Measurements from ENCODE around the gene FTL. TPM values are rescaled to one million over a fixed set of nuclear protein-coding genes. Genes with fewer than 3 reads are reported as not detected.

The FTL gene
- total RNA-seq, 1 experiment from 2014 or later, result 1,245 TPM

DNA sequence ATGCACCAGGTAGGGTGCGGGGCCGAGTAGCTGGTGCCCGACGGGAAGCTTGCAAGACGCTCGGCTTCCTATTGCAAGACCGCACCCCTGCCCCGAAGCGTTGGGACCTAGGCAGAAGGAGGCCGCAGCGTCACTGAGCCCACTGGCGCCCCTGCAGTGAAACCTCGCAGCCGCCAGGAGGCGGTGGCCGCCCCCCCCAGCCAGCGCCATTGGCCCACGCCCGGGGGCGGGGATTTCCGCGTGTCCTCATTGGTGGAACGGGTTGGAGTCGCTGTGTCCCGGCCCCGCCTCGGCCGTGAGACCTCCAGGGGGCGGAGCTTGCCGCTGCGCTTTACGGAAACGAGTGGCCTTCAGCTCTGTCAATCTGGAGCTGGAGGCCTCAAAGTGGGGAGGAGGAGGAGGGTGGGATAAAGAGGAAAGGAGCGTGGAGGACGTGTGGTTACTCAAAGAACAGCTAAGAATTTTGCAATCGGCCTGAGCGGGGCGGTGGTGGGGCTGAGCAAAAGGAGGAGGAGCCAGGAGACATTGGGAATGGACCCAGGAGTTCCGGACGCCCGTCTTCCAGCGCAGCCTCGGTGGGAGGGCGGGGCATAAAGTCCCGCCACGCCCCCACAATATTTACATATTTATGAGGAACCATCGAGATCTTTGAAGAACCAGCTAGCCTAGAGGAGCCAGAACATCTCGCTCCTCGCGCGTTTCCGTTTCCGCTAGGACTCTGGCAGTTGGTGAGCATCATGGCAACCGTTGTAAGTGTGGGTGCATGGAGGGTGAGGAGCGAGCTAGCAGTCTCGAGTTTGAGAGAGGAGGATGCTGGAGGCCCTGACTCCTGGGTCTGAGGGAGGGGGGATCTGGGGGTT is 28.3 kb downstream of the FTL start, which contains the start of the genes GYS1 and RUVBL2:
GYS1 (minus strand) TSS at position 135 of the 860 bp plus-strand sequence. CDS start 197 bp downstream, outside the sequence.
RUVBL2 (plus strand) TSS at position 713 of the 860 bp plus-strand sequence; CDS start at position 738, 25 bp downstream.
- Mint-ChIP-seq H3K4me3 (peak within 1 kb of the TSS; percentile 93 to 95), H3K36me3 (ENCODE audit: insufficient read depth in 1 of 3, low read depth in 3 of 3) (peaks cover 11 to 24% (median 23%) of the 10 kb centered on the region in 3 experiments; a peak in 6 of 7 replicates), H3K27me3 (ENCODE audit: low read depth) (no peaks in the 10 kb centered on the region), H3K9me3 (no peaks in the 10 kb centered on the region), H3K27ac (peak within 1 kb of the TSS; percentile 95 to 99 (median 98)), H3K4me1 (peaks cover 31 to 35% of the 10 kb centered on the region in 2 experiments)
- Histone ChIP-seq H3K79me2 (ENCODE audit: insufficient read depth, low read length) (peaks cover 9% of the 10 kb centered on the region; the same call in 1 of the 2 replicates), H2AFZ (ENCODE audit: low read length) (no peak within 1 kb of the TSS), H3T11ph (ENCODE audit: low read length) (no peak within 1 kb of the TSS), H2BK5ac (ENCODE audit: insufficient read length, low read length) (no peak within 1 kb of the TSS), H3K27me3 (ENCODE audit: insufficient read depth, low read length) (no peaks in the 10 kb centered on the region), H3K14ac (ENCODE audit: insufficient read depth, low read length) (peak within 1 kb of the TSS; percentile 82), H3K4ac (ENCODE audit: low read depth, low read length) (no peak within 1 kb of the TSS), H3K9me3 (ENCODE audit: control insufficient read depth, low read depth, low read length) (no peaks in the 10 kb centered on the region), H4K91ac (ENCODE audit: insufficient read length, low read depth, low read length) (no peak within 1 kb of the TSS), H3K23me2 (ENCODE audit: insufficient read length, low read depth, low read length, poor library complexity, severe bottlenecking) (peaks cover 8% of the 10 kb centered on the region), H4K5ac (ENCODE audit: insufficient read length, low read depth, low read length) (no peak within 1 kb of the TSS), H3K27ac (ENCODE audit: insufficient read length, low read depth, low read length) (no peak within 1 kb of the TSS), H3K18ac (ENCODE audit: insufficient read length, low read depth, low read length) (peak within 1 kb of the TSS; percentile 59), H3K79me1 (ENCODE audit: insufficient read depth, low read depth, low read length, poor library complexity, severe bottlenecking) (no peaks in the 10 kb centered on the region), H2BK20ac (ENCODE audit: low read depth, low read length, poor library complexity, severe bottlenecking) (no peak within 1 kb of the TSS), H3K56ac (ENCODE audit: insufficient read length, low read depth, low read length) (no peak within 1 kb of the TSS), H3K23ac (ENCODE audit: insufficient read length, low read depth, low read length) (no peak within 1 kb of the TSS), H2BK120ac (ENCODE audit: low read depth, low read length, poor library complexity, severe bottlenecking) (no peak within 1 kb of the TSS), H3K4me2 (ENCODE audit: insufficient read depth, insufficient read length, low read length) (peak within 1 kb of the TSS; percentile 88), H3K4me1 (ENCODE audit: insufficient read depth, low read length) (no peaks in the 10 kb centered on the region; the same call in 1 of the 2 replicates), H3K9ac (ENCODE audit: extremely low read depth, insufficient read length, low read length) (peak within 1 kb of the TSS; percentile 69), H4K8ac (replicated peaks; ENCODE audit: insufficient read length, low read depth, low read length) (no peak within 1 kb of the TSS), H2AK5ac (ENCODE audit: insufficient read length, low read length) (no peak within 1 kb of the TSS), H2BK15ac (ENCODE audit: low read depth, low read length) (no peak within 1 kb of the TSS), H4K20me1 (ENCODE audit: control insufficient read depth, insufficient read depth, insufficient read length) (no peaks in the 10 kb centered on the region), H2BK12ac (ENCODE audit: insufficient read length, low read depth, low read length) (no peak within 1 kb of the TSS)
- DNase-seq, result peak; percentile 99
- no CpG with 5 or more reads among the region's 56 CpGs for WGBS (ENCODE audit: extremely low coverage, insufficient read length, low lambda C conversion rate)
- TF ChIP-seq, protein P1, sequence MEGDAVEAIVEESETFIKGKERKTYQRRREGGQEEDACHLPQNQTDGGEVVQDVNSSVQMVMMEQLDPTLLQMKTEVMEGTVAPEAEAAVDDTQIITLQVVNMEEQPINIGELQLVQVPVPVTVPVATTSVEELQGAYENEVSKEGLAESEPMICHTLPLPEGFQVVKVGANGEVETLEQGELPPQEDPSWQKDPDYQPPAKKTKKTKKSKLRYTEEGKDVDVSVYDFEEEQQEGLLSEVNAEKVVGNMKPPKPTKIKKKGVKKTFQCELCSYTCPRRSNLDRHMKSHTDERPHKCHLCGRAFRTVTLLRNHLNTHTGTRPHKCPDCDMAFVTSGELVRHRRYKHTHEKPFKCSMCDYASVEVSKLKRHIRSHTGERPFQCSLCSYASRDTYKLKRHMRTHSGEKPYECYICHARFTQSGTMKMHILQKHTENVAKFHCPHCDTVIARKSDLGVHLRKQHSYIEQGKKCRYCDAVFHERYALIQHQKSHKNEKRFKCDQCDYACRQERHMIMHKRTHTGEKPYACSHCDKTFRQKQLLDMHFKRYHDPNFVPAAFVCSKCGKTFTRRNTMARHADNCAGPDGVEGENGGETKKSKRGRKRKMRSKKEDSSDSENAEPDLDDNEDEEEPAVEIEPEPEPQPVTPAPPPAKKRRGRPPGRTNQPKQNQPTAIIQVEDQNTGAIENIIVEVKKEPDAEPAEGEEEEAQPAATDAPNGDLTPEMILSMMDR (conservative IDR thresholded peaks at IDR 0.05), result peak; percentile 96

Data from H9 (cell line).